Muscle of arm (tissue), 12 donors: ENCODE measurements around the gene DTX3. TPM values are rescaled to one million over a fixed set of nuclear protein-coding genes. Genes with fewer than 3 reads are reported as not detected.
"Not testable (repeated sequence)": the region's sequence is repeated elsewhere in the genome, so short reads cannot be mapped to it uniquely, and the experiment has no call there.

Experiments used
- DNase-seq: peaks from one replicate; pipeline ENCODE4 v3.0.0-alpha.2; 2013
- polyA plus RNA-seq, 12 donors: library from polyadenylated mRNA; unstranded; fragments of 120-200 nt; gene quantifications; one replicate each; pipeline ENCODE4 v1.2.1, GENCODE V29; 2013; ENCODE audit not compliant: insufficient read length in 12 of 12

Gene DTX3
- polyA plus RNA-seq, 12 donors: 20.8 to 48.7 (median 27.1) TPM; not detected in 1

DNA sequence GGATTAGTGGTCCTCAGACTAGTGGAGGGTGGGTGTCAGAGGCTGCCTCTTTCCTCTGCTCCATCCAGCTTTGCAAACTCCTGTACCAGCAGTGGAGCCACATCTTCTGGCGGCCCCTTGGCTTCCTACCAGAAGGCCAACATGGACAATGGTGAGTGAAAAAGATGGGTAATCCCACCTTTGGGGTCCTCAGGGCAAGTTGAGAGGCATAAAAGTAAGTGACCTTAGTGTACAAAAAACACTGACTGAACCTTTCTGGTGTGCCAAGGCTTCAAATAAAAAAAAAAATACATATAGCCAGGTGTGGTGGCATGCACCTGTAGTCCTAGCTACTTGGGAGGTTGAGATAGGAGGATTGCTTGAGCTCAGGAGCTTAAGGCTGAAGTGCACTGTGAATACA is 22.8 kb upstream of the DTX3 start:
- no peak for DNase-seq

- no peak for DNase-seq
These were observed 22.2 kb upstream of the DTX3 start for GRCh38 chr12:57582440-57582839.

- DNase-seq: peak; percentile 77
These were observed 21.4 kb upstream of the DTX3 start for GRCh38 chr12:57583008-57583831.

DNA sequence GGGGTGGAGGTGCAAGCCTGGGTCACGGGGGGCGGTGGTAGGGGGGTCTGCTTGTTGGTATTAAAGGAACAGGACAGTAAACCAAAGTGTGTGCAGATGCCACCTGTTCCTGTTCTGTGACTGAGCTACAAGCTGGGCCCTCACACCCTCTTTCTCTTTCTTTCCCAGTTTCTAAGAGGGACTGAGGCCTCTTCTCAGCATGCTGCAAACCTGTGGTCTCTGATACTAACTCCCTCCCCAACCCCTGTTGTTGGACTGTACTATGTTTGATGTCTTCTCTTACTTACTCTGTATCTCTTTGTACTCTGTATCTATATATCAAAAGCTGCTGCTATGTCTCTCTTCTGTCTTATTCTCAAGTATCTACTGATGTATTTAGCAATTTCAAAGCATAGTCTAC is 20.6 kb upstream of the DTX3 start:
- no peak for DNase-seq

- no peak for DNase-seq
These were observed 19.9 kb upstream of the DTX3 start for GRCh38 chr12:57584690-57585089.

DNA sequence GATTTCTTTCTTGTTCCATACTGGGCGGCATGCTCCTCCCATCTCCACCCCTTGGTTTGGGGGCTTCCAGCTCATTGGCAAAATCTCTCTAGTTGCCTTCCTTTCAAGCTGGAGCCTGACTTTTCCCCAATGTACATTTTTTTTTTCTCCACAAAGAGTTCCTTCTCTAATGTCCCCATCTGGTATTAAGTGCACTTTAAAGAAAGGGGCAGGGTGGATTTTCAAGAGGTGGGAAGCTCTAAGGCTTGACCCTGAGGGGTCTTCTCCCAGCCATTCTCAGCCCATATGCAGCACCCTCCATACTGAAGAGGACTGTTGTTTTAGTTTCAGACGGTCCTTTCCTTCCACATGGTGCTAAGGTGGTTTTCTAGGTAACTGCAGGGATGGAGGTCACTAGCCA is 19.5 kb upstream of the DTX3 start:
- DNase-seq: no peak

DNA sequence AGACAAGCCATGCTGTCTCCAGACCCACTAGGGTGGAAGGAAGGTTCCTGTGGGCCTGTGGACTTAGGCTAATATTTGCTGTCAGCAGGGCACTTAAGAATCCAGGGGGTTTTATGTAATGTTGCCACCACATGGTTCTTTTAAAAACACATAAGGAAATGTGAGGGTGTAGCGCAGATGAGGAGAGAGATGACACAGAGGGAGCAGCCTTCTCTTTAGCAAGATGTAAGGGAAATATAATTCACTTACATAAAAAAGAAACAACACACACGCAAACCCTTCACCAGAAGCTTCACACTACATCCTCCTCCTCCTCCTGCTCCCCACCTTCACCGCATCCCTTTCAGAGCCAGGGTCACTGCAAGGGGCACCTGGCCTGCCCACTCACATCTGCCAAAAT is 18.5 kb upstream of the DTX3 start:
- no peak for DNase-seq

DNA sequence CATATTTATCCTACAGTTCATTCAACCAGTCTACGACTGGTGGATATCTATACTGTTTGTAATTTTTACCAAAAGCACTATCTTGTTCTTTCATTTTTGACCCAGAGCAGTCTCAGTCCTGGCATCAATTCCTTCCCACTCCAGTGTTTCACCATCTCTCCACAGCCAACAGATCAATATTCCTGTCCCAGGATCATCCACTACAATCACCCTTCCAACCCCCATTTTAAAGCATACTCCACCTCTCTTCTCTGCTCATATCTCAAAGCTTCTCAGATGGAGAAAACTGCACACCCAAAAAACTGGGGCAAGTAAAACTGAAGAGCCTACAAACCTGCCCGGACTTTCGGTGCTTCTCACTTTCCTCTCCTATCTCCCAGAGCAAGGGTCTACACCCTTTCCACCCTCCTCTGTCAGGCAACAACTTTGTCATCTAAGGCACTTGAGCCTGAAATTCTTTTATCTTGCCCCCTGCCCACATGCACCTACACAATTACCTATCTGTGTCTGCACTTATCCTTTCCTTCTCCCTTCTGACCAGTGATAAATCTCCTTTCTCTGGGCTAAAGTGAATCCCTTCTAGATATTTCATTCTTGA is 17.7 kb upstream of the DTX3 start:
- DNase-seq: no peak

DNA sequence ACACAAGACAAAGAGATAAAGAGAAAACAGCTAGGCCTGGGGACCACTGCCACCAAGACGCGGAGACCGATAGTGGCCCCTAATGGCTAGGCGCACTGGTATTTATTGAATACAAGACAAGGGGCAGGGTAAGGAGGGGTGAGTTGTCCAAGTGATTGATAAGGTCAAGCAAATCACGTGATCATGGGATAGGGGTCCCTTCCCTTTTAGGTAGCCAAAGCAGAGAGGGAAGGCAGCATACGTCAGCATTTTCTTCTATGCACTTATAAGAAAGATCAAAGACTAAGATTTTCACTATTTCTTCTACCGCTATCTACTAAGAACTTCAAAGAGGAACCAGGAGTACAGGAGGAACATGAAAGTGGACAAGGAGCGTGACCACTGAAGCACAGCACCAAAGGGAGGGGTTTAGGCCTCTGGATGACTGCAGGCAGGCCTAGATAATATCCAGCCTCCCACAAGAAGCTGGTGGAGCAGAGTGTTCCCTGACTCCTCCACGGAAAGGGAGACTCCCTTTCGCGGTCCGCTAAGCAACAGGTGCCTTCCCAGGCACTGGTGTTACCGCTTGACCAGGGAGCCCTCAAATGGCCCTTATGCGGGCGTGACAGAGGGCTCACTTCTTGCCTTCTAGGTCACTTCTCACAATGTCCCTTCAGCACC is 15.5 kb upstream of the DTX3 start:
- not testable (repeated sequence) for DNase-seq

DNA sequence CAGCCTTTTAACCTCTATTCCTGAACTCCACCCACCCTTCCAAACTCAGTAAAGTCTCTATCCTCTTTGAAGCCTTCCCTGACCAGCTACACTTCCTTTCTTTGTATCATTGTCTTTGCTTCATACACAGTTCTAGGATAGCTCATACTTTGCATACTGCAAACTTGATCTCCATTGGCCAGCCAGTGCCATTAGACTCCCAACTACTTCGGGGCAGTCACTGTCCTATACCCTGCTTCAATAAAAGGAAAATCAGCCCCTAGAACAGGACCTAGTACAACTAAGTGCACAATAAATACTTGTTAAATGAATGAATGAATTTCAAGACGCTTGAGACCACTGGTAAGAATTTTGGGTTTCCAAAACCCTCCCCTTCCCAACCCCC is 14.2 kb upstream of the DTX3 start:
- DNase-seq: no peak

GRCh38 chr12:57590864-57591781 is 13.5 kb upstream of the DTX3 start, which contains the start of gene PIP4K2C:
Gene PIP4K2C, plus strand, starts transcription at chr12:57591192. Its CDS starts 98 bp downstream, at chr12:57591290.
- peak; percentile 52 for DNase-seq

DNA sequence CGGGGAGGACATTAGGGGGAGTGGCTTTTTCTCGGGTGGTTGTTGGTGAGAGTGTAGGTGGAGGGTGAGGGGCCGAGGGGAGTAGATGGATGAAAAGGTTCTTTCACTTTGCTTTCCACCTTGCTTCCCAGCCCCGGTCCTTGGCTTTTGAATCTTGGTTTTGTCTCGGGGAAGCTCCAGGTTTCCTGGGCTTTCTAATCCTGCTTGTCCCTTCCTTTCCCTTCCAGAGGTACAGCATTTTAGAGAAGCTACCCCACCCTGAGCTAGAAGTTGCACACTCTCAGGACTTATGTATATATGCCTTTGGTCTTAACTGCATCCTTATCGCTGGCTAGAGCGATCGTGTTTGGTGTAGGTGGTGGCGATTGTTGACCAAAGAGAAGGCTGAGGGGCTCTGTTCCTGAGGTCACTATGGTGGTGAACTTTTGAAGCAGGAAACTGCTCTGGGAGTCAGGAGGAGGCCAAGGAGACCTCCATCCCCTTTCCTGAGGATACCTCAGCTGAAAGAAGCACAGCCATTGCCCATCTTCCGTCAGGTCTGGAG is 12.8 kb upstream of the DTX3 start:
- DNase-seq: no peak

DNA sequence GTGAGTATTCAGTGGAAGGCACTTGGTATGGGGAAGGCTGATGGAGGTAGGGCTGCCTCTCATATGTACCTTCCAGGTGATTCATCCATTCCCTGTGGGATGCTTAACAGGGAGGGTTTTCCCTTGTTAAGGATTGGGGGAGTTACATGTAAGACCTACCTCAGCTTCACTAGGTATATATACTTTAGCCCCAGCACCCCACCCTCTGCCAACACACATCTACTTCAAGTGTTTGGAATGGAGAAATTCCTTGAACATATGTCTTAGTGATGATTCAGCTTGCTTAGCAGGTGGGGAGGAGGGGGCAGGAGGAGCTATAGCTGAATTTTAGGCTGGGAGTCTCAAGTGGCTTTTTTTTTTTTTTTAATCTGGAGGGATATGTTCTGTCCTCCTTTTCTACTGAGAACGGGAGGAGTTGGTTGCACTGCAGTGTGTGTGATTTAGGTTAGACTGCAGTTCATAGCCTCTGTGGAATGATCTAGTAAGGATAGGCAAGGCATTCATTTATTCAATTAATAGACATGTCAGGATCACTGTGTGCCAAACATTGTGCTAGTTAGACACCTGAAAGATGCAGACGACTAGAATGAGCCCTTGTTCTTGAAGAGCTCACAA is 12.0 kb upstream of the DTX3 start:
- no peak for DNase-seq

DNA sequence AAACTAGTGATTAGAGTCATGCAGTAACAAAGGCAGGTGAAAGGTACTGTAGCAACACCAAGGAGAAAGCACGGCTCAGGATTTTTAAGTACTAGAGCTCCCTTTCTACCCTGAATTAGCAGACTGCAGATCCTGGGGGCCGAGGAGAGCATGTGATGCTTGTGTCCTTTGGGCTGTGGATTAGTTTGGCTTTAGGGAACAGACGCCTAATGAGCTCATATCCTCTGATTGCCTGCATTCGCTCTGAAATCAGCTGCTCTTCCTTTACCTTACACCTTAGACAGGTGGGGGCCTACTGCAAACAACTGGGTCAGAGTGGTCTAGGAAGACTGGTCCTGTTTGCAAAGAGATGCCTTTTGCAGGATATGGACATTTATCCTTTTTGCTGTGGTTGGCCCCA is 11.4 kb upstream of the DTX3 start:
- no peak for DNase-seq

DNA sequence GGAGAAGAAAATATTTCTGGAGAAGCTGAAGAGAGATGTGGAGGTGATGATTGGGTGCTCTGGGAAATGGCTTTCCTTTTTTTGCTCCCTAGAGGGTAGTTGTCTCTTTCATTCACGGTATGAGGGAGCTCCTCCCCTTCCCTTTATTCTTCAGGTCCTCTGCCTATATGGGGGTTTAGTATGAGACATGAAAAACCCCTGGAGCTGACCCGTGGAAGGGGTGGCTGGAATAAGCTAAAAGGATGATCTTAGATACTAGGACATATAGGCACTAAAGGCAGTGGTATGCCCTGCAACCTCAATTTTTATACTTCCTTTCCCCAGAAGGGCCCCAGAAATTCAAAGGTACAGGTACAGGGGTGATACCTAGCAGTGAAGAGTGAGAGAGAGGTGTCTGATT is 4.2 kb upstream of the DTX3 start:
- DNase-seq: no peak

DNA sequence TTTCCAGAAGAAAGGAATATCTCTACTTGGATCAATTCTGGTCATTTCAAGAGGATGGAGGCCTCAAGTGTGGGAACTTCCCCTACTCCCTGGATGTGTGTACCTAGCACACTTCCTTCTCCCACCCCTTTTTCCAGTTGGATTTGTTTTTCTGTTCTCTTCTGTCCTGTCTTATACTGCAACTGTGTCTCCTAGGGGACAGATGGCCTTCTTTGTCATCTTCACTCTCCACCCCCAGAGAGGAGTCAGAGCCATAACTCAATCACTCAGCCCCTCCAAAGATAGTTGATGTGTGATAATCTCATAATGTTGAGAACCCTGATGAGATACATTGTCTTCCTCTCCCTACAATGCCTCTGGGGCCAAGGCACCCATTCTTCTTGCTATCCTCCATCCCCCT is 2.1 kb upstream of the DTX3 start:
- no peak for DNase-seq

- no peak for DNase-seq
These were observed 1.3 kb upstream of the DTX3 start for GRCh38 chr12:57603324-57603723.

GRCh38 chr12:57603815-57604453 is 690 bp upstream of the DTX3 start:
- peak; percentile 81 for DNase-seq

DNA sequence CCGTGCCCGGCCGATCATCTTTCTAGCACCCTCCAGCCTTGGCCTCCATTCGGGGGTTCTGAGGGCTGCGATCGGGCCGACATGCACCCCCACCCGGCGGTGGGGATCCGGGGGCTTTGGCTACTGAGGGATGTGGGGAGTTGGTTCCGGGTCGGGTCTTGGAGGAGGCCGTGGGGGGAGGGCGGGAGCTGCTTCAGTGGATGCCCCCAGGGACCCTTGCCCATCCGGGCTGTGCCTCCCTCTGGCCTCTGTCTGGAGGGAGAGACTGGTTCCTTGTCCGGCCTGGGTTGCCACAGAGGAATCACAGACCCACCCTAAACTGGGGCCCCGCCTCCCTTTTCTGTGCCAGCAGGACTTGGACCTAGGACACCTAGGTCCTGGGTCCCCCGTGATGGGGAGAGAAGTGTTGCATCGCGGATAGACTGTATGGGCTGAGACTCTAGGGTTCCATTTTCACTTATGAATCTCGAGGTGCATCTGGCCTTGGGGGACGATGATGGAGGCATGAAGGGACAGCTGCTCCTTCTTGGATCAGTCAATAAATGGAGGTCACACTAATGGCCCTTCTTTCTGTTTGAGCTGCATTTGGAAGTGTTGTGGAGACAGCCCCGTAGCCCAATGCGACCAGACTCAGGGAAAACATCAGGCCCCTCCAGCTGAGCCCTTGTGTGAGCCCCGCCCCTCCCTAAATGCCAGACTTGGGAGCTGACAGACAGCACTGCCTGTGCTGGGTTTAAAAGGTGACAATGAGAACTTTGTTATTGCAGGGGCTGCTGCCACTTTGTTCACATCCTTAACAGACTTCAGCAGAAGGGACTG is 577 bp downstream of the DTX3 start:
- no peak for DNase-seq
